Fibroblast of lung (primary cell): ENCODE measurements around the gene KAT5.

Source experiments
- EZH2 ChIP-seq: IDR thresholded peaks from 2 replicates; pipeline ENCODE4 v1.5.1; 2012; ENCODE audit warnings: low read length, control low read depth, mild to moderate bottlenecking; ENCODE audit errors: missing control alignments
- TF ChIP-seq, protein P1 (sequence below), 2 donors: IDR thresholded peaks in 1 of 2; conservative IDR thresholded peaks in 1 of 2; 1 replicate in 1 of 2; 2 replicates in 1 of 2; pipeline ENCODE4 v1.5.1; 2011 to 2012; ENCODE audit warnings: low read length in 2 of 2, control low read depth in 1 of 2, inconsistent platforms in 1 of 2, low read depth in 1 of 2, mild to moderate bottlenecking in 1 of 2

DNA sequence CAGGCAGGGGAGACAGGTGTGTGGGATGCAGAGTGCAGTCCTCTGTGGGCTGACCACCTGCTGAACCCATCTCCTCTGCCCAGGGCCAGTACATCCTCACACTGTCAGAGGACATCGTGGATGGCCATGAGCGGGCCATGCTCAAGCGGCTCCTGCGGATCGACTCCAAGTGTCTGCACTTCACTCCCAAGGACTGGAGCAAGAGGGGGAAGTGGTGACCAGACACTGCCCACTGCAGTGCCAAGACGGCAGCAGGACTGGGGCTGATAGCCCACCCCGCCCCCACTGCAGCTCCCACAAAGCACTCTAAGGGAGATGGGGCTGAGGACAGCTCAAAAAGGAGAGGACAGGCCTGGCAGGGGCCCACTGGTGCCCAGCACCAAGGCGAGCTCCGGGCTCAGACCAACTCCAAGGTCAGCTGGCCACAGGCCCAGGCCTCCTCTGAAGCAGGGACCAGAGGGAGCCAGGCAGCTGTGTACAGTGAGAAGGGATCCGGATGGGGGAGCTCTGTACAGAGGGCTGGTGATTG is 7.0 kb downstream of the KAT5 start:
- TF ChIP-seq, protein P1, sequence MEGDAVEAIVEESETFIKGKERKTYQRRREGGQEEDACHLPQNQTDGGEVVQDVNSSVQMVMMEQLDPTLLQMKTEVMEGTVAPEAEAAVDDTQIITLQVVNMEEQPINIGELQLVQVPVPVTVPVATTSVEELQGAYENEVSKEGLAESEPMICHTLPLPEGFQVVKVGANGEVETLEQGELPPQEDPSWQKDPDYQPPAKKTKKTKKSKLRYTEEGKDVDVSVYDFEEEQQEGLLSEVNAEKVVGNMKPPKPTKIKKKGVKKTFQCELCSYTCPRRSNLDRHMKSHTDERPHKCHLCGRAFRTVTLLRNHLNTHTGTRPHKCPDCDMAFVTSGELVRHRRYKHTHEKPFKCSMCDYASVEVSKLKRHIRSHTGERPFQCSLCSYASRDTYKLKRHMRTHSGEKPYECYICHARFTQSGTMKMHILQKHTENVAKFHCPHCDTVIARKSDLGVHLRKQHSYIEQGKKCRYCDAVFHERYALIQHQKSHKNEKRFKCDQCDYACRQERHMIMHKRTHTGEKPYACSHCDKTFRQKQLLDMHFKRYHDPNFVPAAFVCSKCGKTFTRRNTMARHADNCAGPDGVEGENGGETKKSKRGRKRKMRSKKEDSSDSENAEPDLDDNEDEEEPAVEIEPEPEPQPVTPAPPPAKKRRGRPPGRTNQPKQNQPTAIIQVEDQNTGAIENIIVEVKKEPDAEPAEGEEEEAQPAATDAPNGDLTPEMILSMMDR (conservative IDR thresholded peaks at IDR 0.05 in 1 of 2, IDR thresholded peaks at IDR 0.05 in 1 of 2; ENCODE audit: low read depth in 1 of 2, low read length in 2 of 2): no peak
- TF ChIP-seq EZH2: no peak
